Lung microvascular endothelial cell (primary cell): ENCODE results near the gene ZNF277. TPM values are rescaled to one million over a fixed set of nuclear protein-coding genes. Genes with fewer than 3 reads are reported as not detected.
A peak's percentile ranks its signal among the peaks of the same experiment; 100 is the strongest.

Experiments
- DNase-seq, 2 donors: peaks; one replicate each; pipeline versions ENCODE4 v3.0.0 to v3.0.0-alpha.2; 2010; ENCODE audit warnings: low read depth in 2 of 2
- total RNA-seq: library from RNA; depleted of rRNA; stranded (reverse); fragments of >200 nt; gene quantifications from 2 replicates; pipeline ENCODE4 v1.2.1, GENCODE V29; 2014

The ZNF277 gene
- total RNA-seq, 1 donor from 2014 or later: 34.9 TPM

GRCh38 chr7:112252141-112252540 is 45.6 kb downstream of the ZNF277 start:
- DNase-seq: no peak

- no peak for DNase-seq
Measured at GRCh38 chr7:112252691-112253090, 46.2 kb downstream of the ZNF277 start.

GRCh38 chr7:112254156-112254555 is 47.7 kb downstream of the ZNF277 start:
- DNase-seq: no peak

- DNase-seq: no peak
Measured at GRCh38 chr7:112254709-112255387, 48.4 kb downstream of the ZNF277 start.

DNA sequence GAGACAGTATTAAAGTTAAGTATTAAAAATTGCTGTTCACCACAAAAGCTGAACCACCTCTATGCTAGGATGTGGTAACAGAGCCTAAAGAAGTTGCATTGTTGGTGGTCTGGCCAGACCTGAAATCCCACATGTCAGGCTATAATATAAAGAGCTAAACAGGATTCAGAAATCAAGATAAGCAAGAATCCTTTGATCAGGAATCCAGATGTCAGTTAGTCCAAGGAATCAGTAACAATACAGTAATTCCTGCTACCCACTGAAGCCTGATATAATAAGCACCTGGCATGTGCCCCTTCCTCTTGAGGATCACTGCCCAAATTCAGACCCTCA is 48.9 kb downstream of the ZNF277 start:
- DNase-seq: no peak

- no peak for DNase-seq
Measured at GRCh38 chr7:112257073-112257472, 50.6 kb downstream of the ZNF277 start.

DNA sequence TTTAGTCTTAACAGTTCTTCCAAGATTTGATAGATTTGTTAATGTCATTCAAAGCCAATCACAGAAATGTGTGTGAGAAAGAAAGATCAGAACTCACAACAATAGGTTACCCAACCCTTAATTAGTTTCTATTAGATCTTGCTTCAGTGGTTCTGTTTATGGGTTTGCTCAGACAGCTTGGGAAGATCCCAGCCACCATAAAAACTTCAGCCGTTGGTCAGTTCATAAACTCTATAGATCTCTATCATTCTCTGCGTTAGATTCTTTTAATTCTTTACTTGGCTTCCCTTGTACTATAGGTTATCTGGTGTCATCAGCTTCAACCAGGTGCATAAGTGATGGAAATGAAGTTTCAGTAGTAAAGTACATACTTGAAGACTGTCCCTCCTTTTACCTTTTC is 54.4 kb downstream of the ZNF277 start:
- DNase-seq: no peak

DNA sequence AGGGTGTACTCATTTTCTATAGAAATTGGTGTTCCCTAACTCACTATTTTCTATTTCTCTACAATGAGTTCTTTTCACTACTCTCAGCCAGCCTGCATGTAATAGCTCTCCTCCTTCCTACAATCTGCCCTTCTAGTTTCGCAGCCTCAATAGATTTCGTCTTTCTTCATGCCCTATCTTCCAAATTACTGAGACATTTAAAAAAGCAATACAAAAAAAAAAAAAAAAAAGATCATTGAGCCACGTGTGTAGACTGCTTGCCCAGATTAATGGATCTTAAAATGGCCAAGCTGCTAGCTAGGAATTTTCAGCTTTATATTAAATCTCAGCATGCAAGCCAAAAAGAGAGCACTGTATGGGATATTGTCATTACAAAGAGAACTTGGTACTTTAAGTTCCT is 55.5 kb downstream of the ZNF277 start:
- DNase-seq: no peak

GRCh38 chr7:112262855-112263487 is 56.5 kb downstream of the ZNF277 start:
- DNase-seq: no peak

DNA sequence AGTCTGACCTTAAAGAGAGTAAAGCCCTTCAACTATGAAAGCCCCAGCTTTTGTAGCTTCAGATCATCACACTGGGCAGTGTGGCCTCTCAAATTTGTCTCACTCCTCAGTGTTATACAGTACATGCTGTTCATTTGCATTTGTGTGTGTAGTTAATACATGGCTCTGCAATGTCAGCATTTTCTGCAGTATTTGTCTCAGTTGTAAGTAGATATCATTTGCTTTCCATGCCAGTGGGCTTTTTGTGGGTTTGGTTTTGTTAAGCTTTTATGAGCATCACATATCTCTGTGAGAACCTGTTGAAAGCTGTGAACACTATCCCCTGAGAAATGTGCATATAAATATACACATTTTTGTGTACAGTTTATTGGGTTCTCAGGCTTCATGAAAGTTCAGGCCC is 57.0 kb downstream of the ZNF277 start:
- no peak for DNase-seq

GRCh38 chr7:112266141-112266540 is 59.6 kb downstream of the ZNF277 start:
- no peak for DNase-seq

DNA sequence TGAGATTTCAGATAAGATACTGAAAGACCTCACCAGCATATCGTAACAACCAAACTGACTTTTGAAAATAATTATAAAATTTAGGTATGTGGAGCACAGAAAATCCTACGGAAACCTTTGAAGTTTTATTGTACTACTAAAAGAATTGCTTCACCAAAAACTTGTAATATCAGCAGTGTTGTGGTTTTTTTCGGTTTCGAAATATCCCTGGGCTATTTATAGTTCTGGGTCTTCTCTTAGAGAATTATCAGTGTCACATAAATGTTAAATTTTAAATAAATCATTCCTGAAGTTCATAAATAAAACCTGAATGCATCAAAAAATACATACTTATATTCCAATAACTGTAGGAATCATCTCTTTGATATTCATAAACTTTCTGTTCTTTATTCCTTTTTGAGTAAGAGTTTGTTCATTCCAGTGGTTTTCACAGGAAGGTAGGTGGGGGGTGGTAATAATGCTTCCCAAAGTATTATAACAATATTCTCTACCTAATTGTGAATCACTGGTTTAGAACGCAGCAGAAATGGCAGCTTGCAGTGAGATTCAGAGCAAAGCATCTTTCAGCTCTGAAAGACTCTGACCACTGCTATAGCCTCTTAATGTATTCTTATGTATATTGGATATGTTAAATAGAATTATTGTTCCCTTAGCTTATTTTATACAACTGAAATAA is 60.2 kb downstream of the ZNF277 start:
- no peak for DNase-seq

DNA sequence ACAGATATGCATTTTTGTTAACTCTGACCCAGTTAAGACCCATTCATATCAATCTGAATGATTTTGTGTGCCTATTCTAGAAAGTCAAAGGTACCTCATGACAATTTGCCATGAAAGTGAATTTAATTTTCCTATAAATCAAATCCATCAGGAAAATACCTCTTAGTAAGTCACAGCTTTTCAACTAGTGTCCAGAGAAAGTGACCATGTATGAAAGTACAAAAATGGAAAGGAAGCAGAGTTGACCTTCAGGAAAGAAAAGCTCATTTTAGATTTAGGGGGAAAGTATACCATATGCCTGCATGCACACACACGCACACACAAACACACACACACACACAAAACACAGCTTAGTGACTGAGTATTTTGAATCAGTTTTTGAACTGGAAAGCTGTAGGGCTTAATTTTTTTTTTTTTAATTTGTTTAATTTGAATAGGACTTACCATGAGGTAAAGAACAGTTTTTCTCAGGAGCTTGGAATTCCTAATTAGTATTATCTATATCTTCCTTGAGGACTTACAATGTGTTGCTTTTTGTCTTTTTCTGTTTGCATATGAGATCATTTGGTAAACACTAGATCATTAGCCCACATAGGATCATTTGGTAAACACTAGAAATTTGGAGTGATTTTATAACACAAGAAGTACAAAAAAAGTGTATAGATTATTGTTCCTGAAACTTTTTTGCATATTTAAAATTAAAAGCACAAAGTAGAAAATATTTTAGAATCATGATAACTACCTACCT is 61.6 kb downstream of the ZNF277 start:
- no peak for DNase-seq

GRCh38 chr7:112271162-112271561 is 64.7 kb downstream of the ZNF277 start:
- DNase-seq: no peak

GRCh38 chr7:112272921-112273561 is 66.5 kb downstream of the ZNF277 start:
- peak; percentile 16 to 27 for DNase-seq

DNA sequence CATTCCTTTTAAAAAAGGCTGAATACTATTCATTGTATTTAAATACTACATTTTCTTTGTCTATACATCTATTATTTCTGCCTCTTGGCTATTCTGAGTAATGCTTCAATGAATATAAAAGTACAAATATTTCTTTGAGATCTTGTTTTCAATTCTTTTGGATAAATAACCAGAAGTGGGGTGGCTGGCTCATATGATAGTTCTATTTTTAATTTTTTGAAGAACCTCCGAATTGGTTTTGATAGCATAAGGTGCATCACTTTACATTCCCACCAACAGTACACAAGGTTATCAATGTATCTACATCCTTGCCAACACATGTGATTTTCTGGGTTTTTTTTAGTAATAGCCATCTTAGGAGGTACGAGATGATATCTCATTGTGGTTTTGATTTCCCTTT is 72.5 kb downstream of the ZNF277 start:
- DNase-seq: no peak

DNA sequence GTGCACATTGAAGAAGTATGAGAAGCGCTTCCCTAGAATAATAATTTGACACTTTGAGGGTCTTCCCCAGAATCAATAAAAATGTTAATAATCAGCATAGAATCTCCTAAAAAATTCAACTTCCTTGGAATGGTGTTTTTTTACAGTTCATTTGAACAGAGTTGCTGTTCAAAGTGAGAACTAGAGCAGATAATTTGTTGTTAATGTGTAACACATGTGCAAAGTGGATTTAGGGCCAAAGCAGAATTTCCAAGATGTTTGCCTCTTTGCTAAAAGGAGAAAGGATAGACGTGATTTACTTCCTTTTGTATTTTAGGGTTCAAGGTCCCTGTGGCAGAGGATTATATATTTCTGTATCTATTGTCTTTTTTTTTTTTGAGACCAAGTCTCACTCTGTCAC is 73.8 kb downstream of the ZNF277 start:
- no peak for DNase-seq

- no peak for DNase-seq
Measured at GRCh38 chr7:112282476-112283188, 76.1 kb downstream of the ZNF277 start.

- no peak for DNase-seq
Measured at GRCh38 chr7:112283382-112283910, 77.0 kb downstream of the ZNF277 start.

DNA sequence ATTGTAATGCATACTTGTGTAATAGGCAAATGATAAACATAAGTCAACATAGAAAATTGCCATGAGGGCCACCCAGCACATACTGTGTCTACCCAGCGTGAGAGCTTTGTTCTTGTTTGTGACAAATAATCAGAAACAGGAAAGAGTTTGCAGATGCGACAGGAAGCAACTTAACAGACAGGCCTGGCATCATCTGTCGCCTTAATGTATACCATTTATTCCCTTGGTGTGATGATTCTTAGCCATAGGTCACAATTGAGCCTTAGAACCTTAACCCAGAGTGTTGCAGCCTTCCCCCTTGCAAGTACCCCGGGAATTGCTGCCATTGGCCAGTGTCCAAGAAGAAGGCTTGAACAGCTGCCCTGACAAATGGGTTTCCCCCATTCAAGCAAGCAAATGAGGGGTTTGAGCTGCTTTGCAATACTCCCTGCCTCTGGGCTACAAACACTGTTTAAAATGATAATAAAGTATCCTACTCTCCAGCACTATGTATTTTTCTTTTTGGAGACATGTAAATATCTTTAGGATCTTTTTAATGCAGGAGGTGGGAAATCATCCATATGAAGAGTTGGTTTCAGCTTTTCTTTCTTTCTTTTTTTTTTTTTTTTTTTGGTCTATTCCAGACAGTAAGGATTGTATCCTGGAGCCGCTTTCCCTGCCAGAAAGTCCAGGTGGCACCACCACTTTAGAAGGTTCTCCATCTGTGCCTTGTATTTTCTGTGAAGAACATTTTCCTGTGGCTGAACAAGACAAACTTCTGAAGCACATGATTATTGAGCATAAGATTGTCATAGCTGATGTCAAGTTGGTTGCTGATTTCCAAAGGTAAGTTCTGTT is 80.0 kb downstream of the ZNF277 start:
- peak; percentile 3 to 34 for DNase-seq
